Common myeloid progenitor, CD34-positive (primary cell): ENCODE results near the gene TNS1.

Experiments used
- CTCF ChIA-PET: fragments of 350-600 bp; sonication (Branson Sonifier 250); formaldehyde crosslinking; loops from one replicate; lab custom pipeline; 2021; ENCODE audit warnings: antibody characterized with exemption; lab: Charles Lee
- POLR2A ChIA-PET: fragments of 350-600 bp; sonication (Branson Sonifier 250); formaldehyde crosslinking; loops from one replicate; lab custom pipeline; 2021; ENCODE audit warnings: antibody characterized with exemption; lab: Charles Lee
- DNase-seq, 3 donors: peaks; one replicate each; pipeline versions ENCODE4 v3.0.0 to v3.0.0-alpha.2; 2013
- H3K27ac ChIP-seq, 2 experiments: 1 replicate in 1 of 2; 2 replicates in 1 of 2; pipeline ENCODE4 v1.7.0; 2013; ENCODE audit warnings: inconsistent platforms in 2 of 2, low read length in 2 of 2, mild to moderate bottlenecking in 2 of 2, low read depth in 1 of 2, moderate library complexity in 1 of 2; ENCODE audit not compliant: severe bottlenecking in 2 of 2, insufficient read depth in 1 of 2, poor library complexity in 1 of 2
- H3K27me3 ChIP-seq, 5 experiments: replicated peaks in 2 of 5; 1 replicate in 3 of 5; 2 replicates in 2 of 5; pipeline versions ENCODE4 v1.6.1 to v1.7.0; 2013; ENCODE audit warnings: low read length in 4 of 5, mild to moderate bottlenecking in 2 of 5, moderate library complexity in 2 of 5, inconsistent platforms in 1 of 5; ENCODE audit not compliant: insufficient read depth in 5 of 5, control insufficient read depth in 4 of 5
- H3K36me3 ChIP-seq, 4 experiments: 1 replicate in 2 of 4; 2 replicates in 2 of 4; pipeline versions ENCODE4 v1.6.1 to v1.7.0; 2013; ENCODE audit warnings: low read length in 3 of 4, control low read depth in 1 of 4, mild to moderate bottlenecking in 1 of 4; ENCODE audit not compliant: control insufficient read depth in 4 of 4, insufficient read depth in 4 of 4
- H3K4me1 ChIP-seq, 4 experiments: 1 replicate in 3 of 4; 2 replicates in 1 of 4; pipeline versions ENCODE4 v1.6.1 to v1.7.1; 2013; ENCODE audit warnings: low read length in 3 of 4, mild to moderate bottlenecking in 3 of 4, control low read depth in 1 of 4, inconsistent platforms in 1 of 4, moderate library complexity in 1 of 4; ENCODE audit not compliant: control insufficient read depth in 4 of 4, insufficient read depth in 4 of 4; ENCODE audit errors: control extremely low read depth in 1 of 4
- H3K4me3 ChIP-seq, 7 experiments: 1 replicate in 4 of 7; 2 replicates in 3 of 7; pipeline versions ENCODE4 v1.5.1 to v1.7.0; 2013; ENCODE audit warnings: mild to moderate bottlenecking in 7 of 7, low read length in 6 of 7, moderate library complexity in 6 of 7, inconsistent platforms in 2 of 7, low read depth in 2 of 7, control low read depth in 1 of 7; ENCODE audit not compliant: insufficient read depth in 4 of 7, control insufficient read depth in 1 of 7; ENCODE audit errors: extremely low read depth in 1 of 7
- H3K9me3 ChIP-seq, 5 experiments: 1 replicate in 4 of 5; 2 replicates in 1 of 5; pipeline versions ENCODE4 v1.6.1 to v1.7.1; 2013; ENCODE audit warnings: low read length in 4 of 5, mild to moderate bottlenecking in 2 of 5, inconsistent platforms in 1 of 5, low read depth in 1 of 5, moderate library complexity in 1 of 5; ENCODE audit not compliant: control insufficient read depth in 4 of 5, insufficient read depth in 2 of 5; ENCODE audit errors: control extremely low read depth in 1 of 5
- WGBS: methylation state at CpG from one replicate; pipeline ENCODE4 v1.1.5; 2013; ENCODE audit not compliant: insufficient coverage; 5-methylcytosine and 5-hydroxymethylcytosine counted together

Gene TNS1

DNA sequence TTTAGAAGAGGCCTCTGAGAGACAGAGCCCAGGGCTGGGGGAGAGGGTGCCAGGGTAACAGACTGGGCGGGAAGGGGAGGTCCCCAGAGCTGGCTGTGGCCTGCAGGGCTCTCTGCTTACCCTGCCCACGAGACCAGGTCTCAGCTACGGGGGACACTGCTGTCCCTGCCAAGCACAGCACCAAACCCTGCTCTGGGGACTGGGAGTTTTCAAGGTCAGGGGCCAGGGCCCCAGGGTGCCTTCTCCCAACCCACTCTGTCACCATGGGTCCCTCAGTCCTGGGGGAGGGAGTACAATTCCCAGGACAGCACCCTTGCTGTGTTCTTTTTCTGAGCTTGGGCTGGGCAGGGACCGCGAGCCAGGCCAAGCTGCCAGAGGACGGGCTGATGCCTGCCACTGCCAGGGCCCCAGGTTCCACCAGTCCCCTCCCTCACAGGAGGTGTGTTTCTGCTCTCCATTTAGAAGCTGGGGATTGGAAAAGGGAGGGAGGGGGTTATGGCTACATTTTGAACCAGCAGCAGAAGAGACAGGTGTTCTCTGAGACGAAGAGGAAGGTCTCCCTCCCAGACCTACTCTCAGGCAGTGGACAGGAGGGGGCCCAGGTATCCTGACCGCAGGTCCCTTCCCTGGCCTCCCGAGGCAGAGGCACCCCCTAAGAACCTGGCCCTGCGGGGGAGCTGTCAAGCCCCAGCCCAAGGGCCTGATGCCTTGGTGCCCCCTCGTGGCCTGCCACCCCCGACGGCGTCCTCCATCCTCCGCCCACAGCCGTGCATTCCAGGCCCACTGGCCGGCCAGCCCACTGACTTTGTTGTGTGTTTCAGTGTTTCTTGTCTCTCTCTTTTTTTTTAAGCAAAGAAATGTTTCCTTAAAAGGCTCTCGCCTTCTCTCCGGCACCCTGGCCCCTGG lies 80.4 kb downstream of the TNS1 start:
- Histone ChIP-seq H3K4me1 (peaks cover 0 to 6% (median 0%) of the 10 kb centered on the region in 4 experiments), H3K27ac (no peak overlapping the region), H3K9me3 (no peaks in the 10 kb centered on the region), H3K36me3 (peaks cover 0 to 7% (median 1%) of the 10 kb centered on the region in 4 experiments), H3K4me3 (no peak overlapping the region), H3K27me3 (no peaks in the 10 kb centered on the region)
- CTCF ChIA-PET, result interaction anchor here (1.1 kb wide), 1 partner anchor 35 kb away, joined by 3 read pairs; no protein-coding TSS in a partner anchor
- 95% methylated on average over 18 of the region's 19 CpGs for WGBS
- POLR2A ChIA-PET, result no interaction called here
- no peak for DNase-seq

DNA sequence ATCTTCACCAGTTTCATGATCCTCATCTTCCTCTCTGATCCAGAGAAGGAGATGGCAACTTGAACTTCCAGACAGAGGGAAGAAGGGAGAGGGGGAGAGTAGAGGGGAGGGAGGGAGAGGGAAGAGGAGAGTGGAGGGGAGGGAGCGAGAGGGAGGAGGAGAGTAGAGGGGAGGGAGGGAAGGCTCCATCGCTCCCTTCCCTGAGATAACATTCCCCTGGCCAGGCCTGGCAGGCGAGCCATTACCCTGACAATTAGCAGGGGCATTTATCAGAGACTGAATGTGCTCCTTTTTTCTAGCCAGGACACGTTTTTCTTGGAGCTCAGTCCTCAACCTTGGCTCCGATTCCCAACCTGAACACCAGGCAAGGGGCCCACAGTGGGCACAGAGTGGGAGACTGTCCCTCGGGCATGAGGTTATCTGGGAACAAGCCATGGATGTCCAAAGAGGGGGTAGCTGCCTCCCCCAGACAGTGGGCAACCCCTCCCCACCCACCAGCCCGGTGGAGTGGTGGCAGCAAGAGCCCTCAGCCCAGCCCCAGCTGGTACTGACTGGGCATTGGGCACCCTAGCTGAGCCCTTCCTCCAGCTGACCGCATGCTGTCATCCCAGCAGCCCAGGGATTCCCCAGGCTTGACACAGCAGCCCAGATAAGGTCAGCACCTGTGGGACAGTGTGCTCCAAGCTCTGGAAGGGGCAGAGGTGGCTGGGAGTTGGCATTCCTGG lies 81.8 kb downstream of the TNS1 start:
- Histone ChIP-seq H3K36me3 (peaks cover 0 to 7% (median 1%) of the 10 kb centered on the region in 4 experiments), H3K27ac (no peak overlapping the region), H3K27me3 (no peaks in the 10 kb centered on the region), H3K4me1 (peaks cover 0 to 5% (median 0%) of the 10 kb centered on the region in 4 experiments), H3K4me3 (no peak overlapping the region), H3K9me3 (no peaks in the 10 kb centered on the region)
- WGBS, result 98% methylated on average over 6 of the region's 8 CpGs
- ChIA-PET CTCF (interaction anchor here (0.7 to 1.3 kb wide), 2 partner anchors 10 to 102 kb away, joined by 4 to 5 read pairs; no protein-coding TSS in a partner anchor), POLR2A (interaction anchor here (0.6 kb wide), 1 partner anchor 32 kb away, joined by 3 read pairs; no protein-coding TSS in a partner anchor)
- DNase-seq, result no peak

DNA sequence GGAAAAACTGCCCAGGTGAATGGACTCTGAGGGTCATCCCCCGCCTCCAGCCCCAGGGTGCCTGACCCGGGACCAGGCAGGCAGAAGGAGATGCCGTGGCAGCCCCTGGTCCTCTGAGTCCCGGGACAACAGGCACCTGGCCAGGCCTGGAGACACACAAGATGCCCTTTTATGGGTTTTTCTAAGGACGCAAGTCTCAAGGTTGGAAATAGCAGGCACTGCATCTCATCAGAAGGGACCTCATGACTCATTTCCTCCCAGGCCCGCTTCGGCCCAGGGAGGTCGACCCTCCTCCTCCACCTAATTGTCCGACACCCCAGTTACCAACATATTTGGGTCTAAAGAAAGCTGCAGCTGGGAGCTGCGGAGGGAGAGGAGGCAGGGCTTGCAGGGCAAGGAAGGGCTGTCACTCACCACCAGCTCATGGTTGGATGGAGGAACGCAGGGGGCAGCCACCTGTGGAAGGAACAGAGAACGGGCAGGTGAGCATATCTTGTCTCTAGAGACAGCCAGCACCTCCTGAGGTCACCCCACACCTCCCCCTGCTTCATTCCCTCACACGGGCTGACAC lies 82.9 kb downstream of the TNS1 start:
- Histone ChIP-seq H3K27me3 (no peaks in the 10 kb centered on the region), H3K27ac (no peak overlapping the region), H3K4me3 (no peak overlapping the region), H3K36me3 (peaks cover 0 to 15% (median 2%) of the 10 kb centered on the region in 4 experiments), H3K9me3 (no peaks in the 10 kb centered on the region), H3K4me1 (peaks cover 0 to 5% (median 0%) of the 10 kb centered on the region in 4 experiments)
- ChIA-PET CTCF (no interaction called here), POLR2A (no interaction called here)
- 90% methylated on average over 8 of the region's 13 CpGs for WGBS
- DNase-seq, result no peak

DNA sequence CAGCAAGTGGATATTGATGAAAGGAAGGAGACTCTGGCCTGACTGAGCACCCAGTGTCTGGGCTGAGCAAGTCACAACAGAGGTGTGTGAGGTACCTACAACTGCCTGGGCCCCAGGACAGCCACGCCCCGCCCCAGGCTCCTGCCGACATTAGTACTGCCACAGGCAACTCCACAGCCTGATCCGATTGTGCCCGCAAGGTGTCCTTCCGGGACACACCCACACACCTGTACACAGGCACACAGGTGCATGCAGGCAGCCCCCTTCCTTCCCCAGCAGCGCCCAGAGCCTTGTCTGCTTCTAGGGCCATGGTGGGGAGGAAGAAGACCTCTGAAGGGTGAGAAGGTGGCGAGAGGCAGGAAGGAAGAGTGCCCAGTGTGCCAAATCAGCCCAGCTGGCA lies 83.6 kb downstream of the TNS1 start:
- WGBS, result 98% methylated on average over 7 of the region's 8 CpGs
- DNase-seq, result no peak
- peaks cover 0 to 15% (median 2%) of the 10 kb centered on the region in 4 experiments for H3K36me3 ChIP-seq
- no peaks in the 10 kb centered on the region for H3K27me3 ChIP-seq
- H3K27ac ChIP-seq, result no peak overlapping the region
- POLR2A ChIA-PET, result no interaction called here
- peaks cover 0 to 7% (median under 1%) of the 10 kb centered on the region in 4 experiments for H3K4me1 ChIP-seq
- no peak overlapping the region for H3K4me3 ChIP-seq
- CTCF ChIA-PET, result interaction anchor here (1.1 kb wide), 1 partner anchor 70 kb away, joined by 4 read pairs; no protein-coding TSS in a partner anchor
- no peaks in the 10 kb centered on the region for H3K9me3 ChIP-seq

DNA sequence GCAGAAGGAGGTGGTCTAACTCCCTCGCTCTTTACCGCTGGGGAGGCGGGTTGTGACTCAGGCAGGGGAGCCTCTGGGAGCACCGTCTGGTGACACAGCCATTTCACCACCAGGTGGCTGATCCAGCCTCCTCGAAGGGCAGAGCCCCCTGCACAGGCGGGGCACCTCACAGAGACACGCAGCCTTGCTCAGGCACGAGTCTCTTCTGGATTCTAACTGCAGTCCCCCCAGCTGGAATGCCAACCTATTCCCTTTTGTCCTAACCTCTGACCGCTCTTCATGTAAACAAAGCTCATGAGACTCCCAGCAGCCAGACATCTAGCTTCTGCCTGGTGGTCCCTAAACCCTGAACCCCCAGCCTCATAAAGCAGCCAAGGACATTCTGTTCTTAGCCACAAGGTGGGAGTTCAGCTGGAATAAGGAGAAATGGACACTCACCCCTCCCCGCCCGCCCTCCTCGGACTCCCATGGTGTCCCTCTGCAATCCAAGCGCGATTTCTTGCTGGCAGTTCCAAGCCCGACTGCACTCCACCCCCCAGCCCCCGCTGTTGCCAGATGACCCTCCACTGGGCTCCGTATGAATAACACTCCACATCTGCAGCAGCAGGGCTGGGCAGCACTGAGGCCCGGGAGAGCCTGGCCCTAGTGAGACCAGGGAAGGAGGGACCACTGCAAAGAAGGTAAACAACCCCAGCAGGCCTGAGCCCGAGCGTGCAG lies 84.3 kb downstream of the TNS1 start:
- 87% methylated on average over 17 of the region's 20 CpGs for WGBS
- CTCF ChIA-PET, result interaction anchor here (0.6 to 1.2 kb wide), 3 partner anchors 71 to 815 kb away, joined by 3 to 4 read pairs (median 4); no protein-coding TSS in a partner anchor
- no peak for DNase-seq

DNA sequence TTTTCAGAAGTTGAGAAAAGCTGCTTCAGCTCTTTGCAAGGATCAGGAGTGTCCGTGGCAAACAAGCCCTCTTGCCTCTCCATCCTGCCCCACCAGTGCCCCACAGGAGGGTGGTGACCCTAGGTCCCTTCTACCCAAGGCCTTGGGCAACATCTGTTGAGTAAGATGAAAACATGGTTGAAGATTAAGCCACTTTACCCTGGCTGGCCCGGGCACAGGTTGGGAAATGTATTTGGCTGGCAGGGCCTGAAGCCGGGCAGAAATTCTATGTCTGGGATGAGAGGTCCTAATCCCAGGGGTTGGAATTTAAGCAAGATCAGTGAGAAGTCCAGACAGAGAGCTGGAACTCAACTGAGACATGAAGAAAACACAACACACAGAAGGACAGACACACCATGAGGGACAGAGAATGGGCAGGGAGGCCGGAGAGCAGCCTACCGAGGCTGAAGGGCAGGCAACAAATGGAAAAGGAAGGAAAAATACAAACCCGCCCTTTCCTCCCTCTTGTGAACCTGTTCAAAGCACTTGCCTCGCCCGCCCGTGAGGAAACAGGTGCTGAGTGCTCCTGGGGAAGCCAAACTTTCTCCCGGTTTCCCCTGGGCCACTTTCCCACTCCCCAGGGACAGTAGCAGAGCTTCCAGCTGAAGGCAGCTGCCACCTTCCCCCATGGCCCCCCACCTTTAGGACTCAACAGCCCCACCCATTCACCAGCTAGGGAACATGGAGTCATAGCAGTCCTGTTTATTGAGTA lies 86.1 kb downstream of the TNS1 start:
- Histone ChIP-seq H3K4me1 (peaks cover 3 to 32% (median 26%) of the 10 kb centered on the region in 4 experiments), H3K9me3 (no peaks in the 10 kb centered on the region), H3K27me3 (no peaks in the 10 kb centered on the region), H3K27ac (no peak overlapping the region), H3K36me3 (peaks cover 0 to 15% (median 2%) of the 10 kb centered on the region in 4 experiments), H3K4me3 (no peak overlapping the region)
- ChIA-PET POLR2A (no interaction called here), CTCF (interaction anchor here (0.6 to 1.2 kb wide), 5 partner anchors 9 to 78 kb away, joined by 3 to 4 read pairs (median 3); no protein-coding TSS in a partner anchor)
- 90% methylated on average over 8 of the region's 10 CpGs for WGBS
- DNase-seq, result no peak

More for the DNA sequence above, 84.3 kb downstream of the TNS1 start:
- H3K36me3 ChIP-seq, result peaks cover 0 to 15% (median 2%) of the 10 kb centered on the region in 4 experiments
- H3K4me3 ChIP-seq, result no peak overlapping the region
- no peak overlapping the region for H3K27ac ChIP-seq
- no peaks in the 10 kb centered on the region for H3K27me3 ChIP-seq
- POLR2A ChIA-PET, result no interaction called here
- peaks cover 0 to 14% (median 8%) of the 10 kb centered on the region in 4 experiments for H3K4me1 ChIP-seq
- no peaks in the 10 kb centered on the region for H3K9me3 ChIP-seq
